ENCODE results near the gene S1PR5. TPM values are rescaled to one million over a fixed set of nuclear protein-coding genes. Genes with fewer than 3 reads are reported as not detected.

S1PR5 gene
- total RNA-seq (2022; extraction: Qiagen RNA extraction) = 1.2 to 2.0 TPM (median 1.5 TPM) in 5 replicates

GRCh38 chr19:10517361-10517759, at the start of gene S1PR5:
S1PR5 (minus strand) TSS chr19:10517447; CDS start chr19:10515011, 2,436 bp downstream.

GRCh38 chr19:10565567-10566407, 48.5 kb upstream of the S1PR5 start, which contains the start of gene KRI1:
KRI1 (minus strand) TSS chr19:10566010; CDS start chr19:10565999, 11 bp downstream.

GRCh38 chr19:10543420-10544241, 26.4 kb upstream of the S1PR5 start, which contains the start of gene ATG4D:
ATG4D (plus strand) TSS chr19:10543904; CDS start chr19:10544091, 187 bp downstream.

GRCh38 chr19:10503002-10503789, 14.1 kb downstream of the S1PR5 start, which contains the start of gene KEAP1:
KEAP1 (minus strand) TSS chr19:10503356; CDS start chr19:10500033, 3,323 bp downstream.

Other genes starting within 250 kb of the S1PR5 start
- 3.4 to 5.0 TPM (median 4.4 TPM) in 5 replicates for gene ICAM1, start 246.3 kb downstream of the S1PR5 start, total RNA-seq (2022; extraction: Qiagen RNA extraction)
- gene ICAM4, start 230.5 kb downstream of the S1PR5 start, total RNA-seq (2022; extraction: Qiagen RNA extraction) = not detected in 5 replicates
- gene ICAM5, start 227.5 kb downstream of the S1PR5 start, total RNA-seq (2022; extraction: Qiagen RNA extraction) = 0.29 to 1.4 TPM (median 1.1 TPM) in 5 replicates
- 1.3 to 2.4 TPM (median 1.9 TPM) in 5 replicates for gene ZGLP1, start 207.6 kb downstream of the S1PR5 start, total RNA-seq (2022; extraction: Qiagen RNA extraction)
- gene FDX2, start 201.4 kb downstream of the S1PR5 start, total RNA-seq (2022; extraction: Qiagen RNA extraction) = 23.7 to 43.6 TPM (median 32.4 TPM) in 5 replicates
- gene RAVER1, start 183.9 kb downstream of the S1PR5 start, total RNA-seq (2022; extraction: Qiagen RNA extraction) = 19.6 to 27.9 TPM (median 27.6 TPM) in 5 replicates
- 5.4 to 10.2 TPM (median 8.5 TPM) in 5 replicates for gene ICAM3, start 177.8 kb downstream of the S1PR5 start, total RNA-seq (2022; extraction: Qiagen RNA extraction)
- gene TYK2, start 136.9 kb downstream of the S1PR5 start, total RNA-seq (2022; extraction: Qiagen RNA extraction) = 28.5 to 52.2 TPM (median 42.1 TPM) in 5 replicates
- gene CDC37, start 113.9 kb downstream of the S1PR5 start, total RNA-seq (2022; extraction: Qiagen RNA extraction) = 167 to 206 TPM (median 175 TPM) in 5 replicates
- gene PDE4A, start 96.9 kb downstream of the S1PR5 start, total RNA-seq (2022; extraction: Qiagen RNA extraction) = 3.5 to 4.7 TPM (median 4.3 TPM) in 5 replicates
- 47.6 to 59.3 TPM (median 55.4 TPM) in 5 replicates for gene KEAP1, start 14.1 kb downstream of the S1PR5 start, total RNA-seq (2022; extraction: Qiagen RNA extraction)
- 15.2 to 25.8 TPM (median 20.7 TPM) in 5 replicates for gene ATG4D, start 26.5 kb upstream of the S1PR5 start, total RNA-seq (2022; extraction: Qiagen RNA extraction)
- gene KRI1, start 48.6 kb upstream of the S1PR5 start, total RNA-seq (2022; extraction: Qiagen RNA extraction) = 13.9 to 16.6 TPM (median 16.0 TPM) in 5 replicates
- gene CDKN2D, start 51.5 kb upstream of the S1PR5 start, total RNA-seq (2022; extraction: Qiagen RNA extraction) = 4.9 to 7.5 TPM (median 6.7 TPM) in 5 replicates
- gene AP1M2, start 69.9 kb upstream of the S1PR5 start, total RNA-seq (2022; extraction: Qiagen RNA extraction) = 26.8 to 54.6 TPM (median 42.7 TPM) in 5 replicates
- 6.8 to 8.0 TPM (median 7.3 TPM) in 5 replicates for gene SLC44A2, start 108.1 kb upstream of the S1PR5 start, total RNA-seq (2022; extraction: Qiagen RNA extraction)
- gene ILF3, start 136.9 kb upstream of the S1PR5 start, total RNA-seq (2022; extraction: Qiagen RNA extraction) = 155 to 172 TPM (median 168 TPM) in 5 replicates
- gene QTRT1, start 184.0 kb upstream of the S1PR5 start, total RNA-seq (2022; extraction: Qiagen RNA extraction) = 30.8 to 38.5 TPM (median 33.6 TPM) in 5 replicates
- gene DNM2, start 200.6 kb upstream of the S1PR5 start, total RNA-seq (2022; extraction: Qiagen RNA extraction) = 45.3 to 56.4 TPM (median 55.6 TPM) in 5 replicates